HTERT RPE-1 (cell line): ENCODE measurements around the gene ZNF714.
"Not testable (repeated sequence)": the region's sequence is repeated elsewhere in the genome, so short reads cannot be mapped to it uniquely, and the experiment has no call there.

ENCODE experiments used
- in situ Hi-C: fragments of 300-500 bp; cut with MboI; formaldehyde crosslinking; loops from 4 replicates; pipeline ENCODE4 v1.14.3; 2020; ENCODE audit warnings: low sequenced_read_pairs

The ZNF714 gene

DNA sequence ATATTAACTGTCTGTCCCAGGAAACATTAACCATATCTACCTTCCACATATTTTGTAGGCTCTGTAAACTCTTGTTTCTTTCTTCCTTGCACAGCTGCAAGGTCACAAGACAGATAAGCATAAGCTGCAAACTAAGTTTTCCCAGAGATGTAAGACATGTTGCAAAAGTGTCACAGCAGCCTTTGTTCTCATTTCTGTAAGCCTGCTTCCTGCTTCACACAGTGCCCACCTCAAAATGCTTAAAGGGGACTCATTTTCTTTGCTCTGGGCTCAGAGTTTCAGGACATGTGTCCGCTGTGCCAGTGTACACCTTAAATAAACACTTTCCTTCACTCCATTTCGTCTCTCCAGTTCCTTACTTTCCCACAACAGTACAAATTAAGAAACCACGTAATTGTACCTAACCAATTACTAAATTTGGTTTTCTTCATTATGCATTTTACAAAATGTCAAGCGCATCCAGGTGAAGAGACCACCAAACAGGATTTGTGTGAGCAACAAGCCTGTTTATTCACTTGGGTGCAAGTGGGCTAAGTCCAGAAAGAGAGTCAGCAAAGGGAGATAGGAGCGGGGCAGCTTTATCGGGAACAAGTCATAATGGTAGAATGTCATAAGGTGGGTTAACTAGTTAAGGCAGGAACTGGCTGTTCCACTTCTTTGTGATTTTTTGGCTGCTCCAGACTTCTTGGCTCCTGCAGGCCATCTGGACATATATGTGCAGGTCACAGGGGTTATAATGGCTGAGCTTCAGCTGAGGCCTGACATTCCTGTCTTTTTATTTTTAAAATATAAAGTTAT lies 47.1 kb downstream of the ZNF714 start:
- in situ Hi-C loops = no loop called here

DNA sequence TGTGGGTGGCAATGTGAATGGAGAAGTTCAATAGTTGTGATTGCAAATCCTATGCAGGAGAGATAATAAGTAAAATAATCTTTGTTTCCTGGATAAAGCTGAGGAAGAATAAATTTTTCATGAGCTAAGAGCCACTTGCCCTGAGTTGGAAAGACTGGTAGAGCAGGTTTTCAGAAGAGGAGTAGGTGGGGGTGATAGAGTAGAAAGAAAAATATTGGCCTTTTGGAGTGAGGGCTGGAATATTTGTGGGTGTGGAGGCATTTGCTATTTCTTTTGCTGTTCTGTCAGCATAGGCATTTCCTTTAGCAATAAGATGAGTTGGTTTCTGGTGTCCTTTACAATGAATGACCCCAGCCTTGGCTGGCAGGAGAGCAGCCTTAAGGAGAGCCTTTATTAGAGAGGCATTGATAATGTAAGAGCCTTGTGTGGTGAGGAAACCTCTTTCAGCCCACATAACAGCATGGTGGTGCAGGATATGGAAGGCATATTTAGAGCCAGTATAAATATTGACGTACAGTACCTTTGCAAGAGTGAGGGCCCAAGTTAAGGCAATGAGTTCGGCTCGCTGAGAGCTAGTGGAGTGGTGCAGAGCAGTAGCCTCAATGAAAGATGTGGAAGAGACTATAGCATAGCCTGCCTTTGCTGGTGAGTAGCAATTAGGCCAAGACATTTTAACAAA lies 48.2 kb downstream of the ZNF714 start:
- in situ Hi-C loops = no loop called here

DNA sequence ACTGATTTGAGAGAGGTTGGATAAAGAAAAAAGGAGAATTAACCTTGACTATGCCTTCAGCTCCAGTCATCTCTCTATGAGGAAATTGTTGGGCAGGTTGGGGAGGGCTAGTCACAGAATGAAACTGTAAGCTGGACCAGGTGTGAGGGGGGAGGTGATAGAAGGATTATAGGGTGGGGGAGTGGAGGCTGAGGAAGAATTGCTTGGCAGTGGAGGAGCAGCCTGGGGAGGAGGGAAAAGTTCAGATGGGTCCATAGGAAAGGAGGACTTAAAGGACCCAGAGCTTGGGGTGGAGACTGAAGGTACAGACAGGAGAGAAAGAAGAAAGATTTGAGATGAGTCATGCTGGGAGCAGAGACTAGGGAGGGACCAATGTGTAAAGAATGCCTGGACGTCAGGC lies 51.6 kb downstream of the ZNF714 start:
- in situ Hi-C loops = no loop called here

DNA sequence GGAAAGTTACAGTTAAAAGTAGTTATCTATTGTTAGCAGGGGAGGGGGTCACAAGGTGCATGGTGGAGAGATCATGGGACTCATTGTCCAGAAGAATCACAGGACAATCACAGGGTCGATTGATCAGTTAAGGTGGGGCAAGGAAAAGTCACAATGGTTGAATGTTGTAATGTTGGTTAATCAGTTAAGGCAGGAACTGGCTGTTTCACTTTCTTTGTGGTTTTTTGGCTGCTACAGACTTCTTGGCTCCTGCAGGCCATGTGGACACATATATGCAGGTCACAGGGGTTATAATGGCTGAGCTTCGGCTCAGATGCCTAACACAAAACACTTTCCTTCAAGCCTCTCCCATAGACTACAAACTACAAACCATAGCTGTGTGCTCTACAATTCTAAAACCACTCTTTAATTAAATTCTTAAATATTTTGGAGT lies 52.9 kb downstream of the ZNF714 start:
- in situ Hi-C loops = no loop called here

DNA sequence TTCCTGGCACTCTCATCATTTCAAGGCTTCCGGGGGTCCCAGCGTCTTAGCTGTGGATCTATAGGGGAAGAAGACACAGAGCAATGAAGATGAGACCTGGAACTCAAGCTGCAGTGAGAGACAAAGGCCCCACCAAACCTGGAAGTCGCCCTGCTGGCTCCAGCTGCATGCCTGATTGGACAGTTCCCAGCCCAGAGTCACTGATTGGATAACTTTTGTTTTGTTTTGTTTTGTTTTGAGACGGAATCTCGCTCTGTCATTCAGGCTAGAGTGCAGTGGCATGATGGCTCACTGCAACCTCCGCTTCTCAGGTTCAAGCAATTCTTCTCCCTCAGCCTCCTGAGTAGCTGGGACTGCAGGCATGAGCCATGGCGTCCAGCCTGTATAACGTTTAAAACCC lies 53.4 kb downstream of the ZNF714 start:
- in situ Hi-C loops = no loop called here

DNA sequence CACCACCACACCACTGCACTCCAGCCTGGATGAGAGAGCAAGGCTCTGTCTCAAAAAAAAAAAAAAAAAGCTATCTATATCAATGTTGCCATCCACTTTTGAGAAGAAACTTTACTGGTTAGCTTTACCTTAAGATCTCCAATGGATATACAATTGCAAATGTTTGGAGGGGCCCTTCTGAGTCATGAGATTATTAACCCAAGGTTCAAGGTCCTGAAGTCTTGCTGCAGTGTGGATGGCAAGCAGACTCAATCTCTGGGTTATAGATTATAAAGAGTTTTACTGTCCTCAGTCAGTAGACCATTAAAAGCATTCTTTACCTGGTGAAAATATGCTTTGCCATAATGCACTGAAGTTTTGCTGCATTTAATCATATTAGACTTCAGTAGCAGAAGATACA lies 56.1 kb downstream of the ZNF714 start:
- in situ Hi-C loops = no loop called here

DNA sequence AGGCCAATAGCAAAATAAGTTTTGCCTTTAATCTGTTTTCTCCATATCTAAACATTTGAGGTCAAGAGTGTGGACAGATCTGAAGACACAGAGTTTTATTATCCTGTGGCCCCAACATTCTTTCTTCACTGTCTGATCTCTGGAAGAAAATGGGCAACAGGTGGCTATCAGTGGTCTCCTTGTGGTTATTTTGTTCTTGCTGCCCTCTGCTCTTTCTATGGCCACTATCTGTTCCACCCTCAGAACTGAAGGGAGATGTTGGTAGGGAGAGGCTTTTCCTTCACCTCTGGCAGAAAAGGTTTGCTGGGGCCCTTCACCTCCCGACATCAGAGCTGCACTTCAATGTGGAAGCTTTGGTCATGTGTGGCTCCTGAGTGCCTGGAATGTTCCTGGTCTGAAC lies 59.0 kb downstream of the ZNF714 start:
- in situ Hi-C loops = not testable (repeated sequence)

DNA sequence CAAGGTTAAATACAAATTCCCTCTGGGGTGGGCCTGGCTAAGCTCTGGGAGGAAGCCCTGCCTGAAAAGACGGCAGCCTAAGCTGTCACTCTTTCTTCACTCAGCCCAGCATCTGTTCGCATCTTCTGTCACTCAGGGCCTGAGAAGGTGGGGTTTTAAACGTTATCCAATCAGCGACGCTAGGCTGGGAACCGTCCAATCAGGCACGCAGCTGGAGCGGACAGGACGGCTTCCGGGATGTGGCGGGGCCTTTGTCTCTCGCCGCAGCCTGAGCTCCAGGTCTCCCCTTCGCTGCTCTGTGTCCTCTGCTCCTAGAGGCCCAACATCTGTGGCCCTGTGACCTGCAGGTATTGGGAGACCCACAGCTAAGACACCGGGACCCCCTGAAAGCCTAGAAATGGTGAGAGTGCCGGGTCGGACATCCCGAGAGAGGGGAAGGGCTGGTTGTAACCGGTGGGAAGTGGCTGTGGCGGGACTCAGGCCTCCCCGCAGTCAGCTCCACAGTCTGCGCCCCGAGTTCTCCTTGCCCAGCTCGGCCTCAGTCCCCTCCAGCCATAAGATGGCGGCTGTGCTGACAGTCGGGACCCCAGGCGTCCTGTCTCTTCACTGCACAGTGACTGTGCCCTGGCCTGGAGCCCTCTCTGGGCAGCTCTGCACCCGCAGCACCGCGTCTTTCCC lies 59.9 kb downstream of the ZNF714 start, which contains the start of gene ZNF431:
ZNF431 (plus strand) TSS at position 254 of the 678 bp plus-strand sequence; CDS start at position 398, 144 bp downstream.
- in situ Hi-C loops = no loop called here

DNA sequence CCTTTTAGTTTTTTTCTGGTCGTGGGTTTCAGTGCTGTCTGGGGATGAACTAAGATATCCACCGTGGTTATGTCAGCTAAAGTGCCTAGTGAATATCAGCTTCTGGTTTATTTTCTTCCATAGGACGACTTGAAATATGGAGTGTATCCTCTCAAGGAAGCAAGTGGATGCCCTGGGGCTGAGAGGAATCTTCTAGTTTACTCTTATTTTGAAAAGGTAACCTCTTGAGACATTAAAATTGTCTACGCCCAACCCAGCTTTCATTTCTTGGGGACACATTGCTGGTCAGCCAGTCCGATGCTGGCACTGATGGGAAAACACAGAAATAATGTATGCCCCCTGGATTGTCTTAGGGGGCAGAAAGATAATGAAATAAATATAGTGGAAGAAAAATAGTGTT lies 61.4 kb downstream of the ZNF714 start:
- in situ Hi-C loops = no loop called here

DNA sequence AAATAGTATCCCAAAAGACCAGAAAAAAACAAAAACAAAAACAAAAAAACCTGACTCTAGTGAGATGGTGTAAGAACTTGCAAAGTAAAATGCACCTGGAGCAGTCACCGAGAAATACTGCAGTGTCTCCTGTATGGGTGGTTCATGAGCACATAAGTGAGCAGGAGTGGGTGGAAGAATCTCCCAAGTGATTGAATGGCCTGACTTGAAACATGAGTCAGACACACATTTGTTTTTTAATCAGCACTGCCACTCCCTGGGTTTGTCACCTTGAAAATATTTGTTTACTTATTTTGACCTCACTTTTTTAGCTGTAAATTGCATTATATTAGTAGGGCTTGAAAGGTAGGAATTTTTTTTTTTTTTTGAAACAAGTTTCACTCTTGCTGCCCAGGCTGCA lies 61.9 kb downstream of the ZNF714 start:
- in situ Hi-C loops = no loop called here

DNA sequence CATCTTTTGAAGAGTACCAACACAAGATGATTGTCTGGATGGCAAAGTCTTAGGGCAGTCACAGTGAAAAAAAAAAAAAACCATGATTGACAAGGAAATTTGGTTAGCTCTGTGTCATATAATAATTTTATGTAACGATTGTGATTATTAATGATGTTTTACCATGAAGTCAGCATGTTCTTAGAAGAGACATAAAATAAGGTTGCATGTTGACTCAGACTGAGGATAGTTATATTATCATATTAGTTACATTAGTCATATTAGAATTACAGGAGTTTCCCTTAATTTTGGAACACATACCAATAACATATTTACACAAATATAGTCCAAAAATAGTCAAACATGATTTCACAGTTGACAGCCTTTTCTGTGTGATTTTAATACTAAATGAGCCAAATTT lies 65.5 kb downstream of the ZNF714 start:
- in situ Hi-C loops = no loop called here

DNA sequence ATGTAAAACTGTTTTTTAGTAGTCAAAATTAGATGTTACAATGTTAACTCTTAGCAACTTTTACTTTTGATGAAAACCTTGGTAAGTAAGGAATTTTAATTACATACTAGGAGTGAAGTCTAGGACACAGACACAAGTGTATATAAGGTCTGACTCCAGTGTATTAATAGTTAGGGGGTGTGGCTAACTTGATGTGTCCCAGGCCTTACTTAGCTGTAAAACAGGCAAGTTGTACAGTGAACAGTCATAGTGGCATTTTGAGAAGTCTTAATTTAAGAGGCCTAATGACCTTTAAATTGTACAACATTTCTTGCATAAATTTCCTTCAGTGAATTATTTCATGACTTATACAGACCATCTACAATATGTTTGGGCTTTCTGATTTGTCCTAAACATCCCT lies 66.7 kb downstream of the ZNF714 start:
- in situ Hi-C loops = no loop called here

DNA sequence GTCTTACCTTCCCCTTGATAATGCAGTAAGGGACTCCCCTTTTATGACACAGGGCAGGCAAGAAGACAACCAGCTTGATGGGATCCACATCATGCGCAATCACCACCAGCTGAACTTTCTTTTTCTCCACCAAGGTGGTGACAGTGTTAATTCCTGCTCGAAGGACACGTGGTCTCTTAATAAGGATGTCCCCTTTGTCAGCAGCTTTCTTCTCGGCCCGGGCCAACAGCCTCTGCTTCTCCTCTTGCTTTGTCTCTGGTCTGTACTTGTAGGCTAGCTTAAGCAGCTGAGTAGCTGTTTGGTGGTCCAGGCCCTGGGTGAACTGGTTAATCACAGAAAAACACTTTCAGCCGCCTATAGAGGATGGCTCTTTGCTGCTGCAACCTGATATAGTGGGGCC lies 67.9 kb downstream of the ZNF714 start:
- in situ Hi-C loops = no loop called here

DNA sequence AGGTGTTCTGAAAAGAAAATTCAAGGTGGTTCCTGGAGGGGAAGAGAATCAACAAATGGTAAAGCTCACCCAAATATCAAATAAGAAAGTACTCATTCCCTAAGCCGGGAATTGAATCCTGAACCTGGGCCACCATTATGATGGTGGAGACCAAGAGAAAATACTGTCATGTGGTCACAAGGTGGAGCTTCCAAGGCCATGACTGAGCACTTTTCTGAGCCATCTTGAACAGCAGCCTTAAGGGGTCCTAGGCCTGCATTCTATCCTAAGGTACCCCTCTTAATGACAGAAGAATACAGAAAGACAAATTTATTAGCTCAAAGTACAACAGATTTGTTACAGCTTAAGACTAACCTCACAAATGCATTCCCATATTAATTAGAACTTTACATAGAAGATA lies 69.5 kb downstream of the ZNF714 start:
- in situ Hi-C loops = no loop called here

DNA sequence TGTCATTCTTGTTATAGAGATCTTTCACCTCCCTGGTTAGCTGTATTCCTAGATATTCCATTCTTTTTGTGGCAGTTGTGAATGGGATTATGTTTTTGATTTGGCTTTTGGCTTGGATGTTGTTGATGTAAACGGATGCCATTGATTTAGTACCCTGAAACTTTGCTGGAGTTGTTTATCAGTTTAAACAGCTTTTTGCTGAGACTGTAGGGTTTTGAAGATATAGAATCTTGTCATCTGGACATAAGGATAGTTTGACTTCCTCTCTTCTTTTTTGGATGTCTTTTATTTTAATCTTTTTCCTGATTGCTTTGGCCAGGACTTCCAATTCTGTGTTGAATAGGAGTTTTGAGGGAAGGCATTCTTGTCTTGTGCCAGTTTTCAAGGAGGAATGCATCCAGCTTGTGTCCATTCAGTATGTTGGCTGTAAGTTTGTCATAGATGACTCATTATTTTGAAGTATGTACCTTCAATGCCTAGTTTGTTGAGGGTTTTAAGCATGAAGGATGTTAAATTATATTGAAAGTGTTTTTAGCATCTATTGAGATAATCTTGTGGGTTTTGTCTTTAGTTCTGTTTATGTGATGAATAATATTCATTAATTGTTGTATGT lies 76.6 kb downstream of the ZNF714 start:
- in situ Hi-C loops = no loop called here

DNA sequence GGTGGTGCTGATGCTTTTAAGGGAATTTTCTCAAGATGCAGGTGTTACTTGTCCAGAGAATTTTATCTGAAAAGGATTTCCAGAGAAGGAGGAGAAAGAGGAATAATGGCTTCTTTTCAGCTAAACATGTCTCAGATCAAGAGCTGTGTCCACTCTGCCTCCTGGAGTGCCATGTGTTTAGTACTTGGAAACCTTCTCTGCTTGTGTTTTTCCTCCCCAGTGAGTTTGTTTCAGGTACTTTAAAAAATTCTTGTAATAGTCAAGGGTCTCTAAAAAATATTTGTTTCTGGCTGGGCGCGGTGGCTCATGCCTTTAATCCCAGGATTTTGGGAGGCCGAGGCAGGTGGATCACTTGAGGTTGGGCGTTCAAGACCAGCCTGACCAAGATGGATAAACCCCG lies 82.5 kb downstream of the ZNF714 start:
- in situ Hi-C loops = no loop called here

DNA sequence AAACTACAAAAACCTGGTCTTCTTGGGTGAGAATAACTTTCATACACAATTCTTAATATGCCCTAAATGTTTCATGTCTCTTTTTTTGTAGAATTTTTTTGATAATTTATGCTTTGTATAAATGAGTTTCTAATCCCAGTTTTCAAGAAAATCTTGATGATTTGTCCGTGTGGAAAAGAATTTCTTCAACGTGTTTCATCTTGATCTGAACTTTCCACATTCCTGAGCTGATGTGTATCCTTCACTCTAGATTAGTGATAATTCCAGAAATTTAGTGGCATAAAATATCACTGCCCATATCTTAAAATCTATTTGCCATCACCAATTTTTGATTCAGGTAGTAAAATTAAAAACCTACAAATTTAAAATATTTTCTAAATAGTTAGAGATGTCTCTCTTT lies 84.4 kb downstream of the ZNF714 start:
- in situ Hi-C loops = no loop called here
